ENCODE results near the gene DSCAM. TPM values are rescaled to one million over a fixed set of nuclear protein-coding genes. Genes with fewer than 3 reads are reported as not detected.

Gene DSCAM
- total and polyA plus RNA-seq, 4 donors, result 0.02 to 0.25 (median 0.09) TPM

- Histone ChIP-seq H3K27me3 (ENCODE audit: control insufficient read depth in 3 of 3, insufficient read depth in 3 of 3, low read length in 2 of 3) (no peaks in the 10 kb centered on the region), H3K9ac (ENCODE audit: insufficient read depth in 1 of 2, low read length in 2 of 2) (no peak overlapping the region), H3K36me3 (ENCODE audit: control insufficient read depth in 4 of 4, insufficient read depth in 4 of 4, low read length in 4 of 4) (no peaks in the 10 kb centered on the region), H3K27ac (ENCODE audit: low read depth in 1 of 2, low read length in 1 of 2) (no peak overlapping the region), H3K4me3 (no peak overlapping the region), H3K9me3 (ENCODE audit: control insufficient read depth in 4 of 4, insufficient read depth in 3 of 4, low read length in 3 of 4) (peaks cover 0 to 7% (median 0%) of the 10 kb centered on the region in 4 donors), H3K4me1 (ENCODE audit: control insufficient read depth in 5 of 5, insufficient read depth in 5 of 5, low read length in 5 of 5) (no peaks in the 10 kb centered on the region)
- DNase-seq (no peak), ATAC-seq (ENCODE audit: insufficient read depth, low FRiP score) (no peak)
- 89 to 93% methylated on average over 7 of the region's 7 CpGs for WGBS, 2 donors
- no peak for TF ChIP-seq CTCF (IDR thresholded peaks at IDR 0.05; ENCODE audit: control extremely low read depth, extremely low read depth)
Observed at GRCh38 chr21:40809673-40810197, 37.2 kb downstream of the DSCAM start.

- WGBS, 2 donors, result 58 to 79% methylated on average over 3 of the region's 3 CpGs
- no peak overlapping the region for H3K27ac ChIP-seq (ENCODE audit: low read depth in 1 of 2, low read length in 1 of 2)
- no peak for ATAC-seq (ENCODE audit: insufficient read depth, low FRiP score)
Observed at GRCh38 chr21:40803101-40803500, 43.9 kb downstream of the DSCAM start.

GRCh38 chr21:40800126-40800525, 46.8 kb downstream of the DSCAM start:
- H3K27ac ChIP-seq (ENCODE audit: low read depth in 1 of 2, low read length in 1 of 2), result no peak overlapping the region
- H3K4me1 ChIP-seq (ENCODE audit: control insufficient read depth in 5 of 5, insufficient read depth in 5 of 5, low read length in 5 of 5), result no peaks in the 10 kb centered on the region
- peaks cover 0 to 16% (median 12%) of the 10 kb centered on the region in 4 donors for H3K9me3 ChIP-seq (ENCODE audit: control insufficient read depth in 4 of 4, insufficient read depth in 3 of 4, low read length in 3 of 4)
- DNase-seq (no peak), ATAC-seq (ENCODE audit: insufficient read depth, low FRiP score) (no peak)
- no peak for TF ChIP-seq CTCF (IDR thresholded peaks at IDR 0.05; ENCODE audit: control extremely low read depth, extremely low read depth)
- 76 to 92% methylated on average over 1 of the region's 1 CpG for WGBS, 2 donors
- no peaks in the 10 kb centered on the region for H3K36me3 ChIP-seq (ENCODE audit: control insufficient read depth in 4 of 4, insufficient read depth in 4 of 4, low read length in 4 of 4)
- no peaks in the 10 kb centered on the region for H3K27me3 ChIP-seq (ENCODE audit: control insufficient read depth in 3 of 3, insufficient read depth in 3 of 3, low read length in 2 of 3)
- H3K9ac ChIP-seq (ENCODE audit: insufficient read depth in 1 of 2, low read length in 2 of 2), result no peak overlapping the region
- H3K4me3 ChIP-seq, result no peak overlapping the region

More at GRCh38 chr21:40803101-40803500, 43.9 kb downstream of the DSCAM start:
- Histone ChIP-seq H3K9ac (ENCODE audit: insufficient read depth in 1 of 2, low read length in 2 of 2) (no peak overlapping the region), H3K27me3 (ENCODE audit: control insufficient read depth in 3 of 3, insufficient read depth in 3 of 3, low read length in 2 of 3) (no peaks in the 10 kb centered on the region), H3K4me1 (ENCODE audit: control insufficient read depth in 5 of 5, insufficient read depth in 5 of 5, low read length in 5 of 5) (no peaks in the 10 kb centered on the region), H3K9me3 (ENCODE audit: control insufficient read depth in 4 of 4, insufficient read depth in 3 of 4, low read length in 3 of 4) (peaks cover 0 to 17% (median 13%) of the 10 kb centered on the region in 4 donors), H3K36me3 (ENCODE audit: control insufficient read depth in 4 of 4, insufficient read depth in 4 of 4, low read length in 4 of 4) (no peaks in the 10 kb centered on the region), H3K4me3 (no peak overlapping the region)
- DNase-seq, result no peak
- no peak for TF ChIP-seq CTCF (IDR thresholded peaks at IDR 0.05; ENCODE audit: control extremely low read depth, extremely low read depth)

GRCh38 chr21:40797891-40798290, 49.1 kb downstream of the DSCAM start:
- no peaks in the 10 kb centered on the region for H3K36me3 ChIP-seq (ENCODE audit: control insufficient read depth in 4 of 4, insufficient read depth in 4 of 4, low read length in 4 of 4)
- no peak overlapping the region for H3K9ac ChIP-seq (ENCODE audit: insufficient read depth in 1 of 2, low read length in 2 of 2)
- H3K9me3 ChIP-seq (ENCODE audit: control insufficient read depth in 4 of 4, insufficient read depth in 3 of 4, low read length in 3 of 4), result peaks cover 0 to 16% (median 10%) of the 10 kb centered on the region in 4 donors
- H3K27ac ChIP-seq (ENCODE audit: low read depth in 1 of 2, low read length in 1 of 2), result no peak overlapping the region
- WGBS, 2 donors, result 89% methylated on average over 2 of the region's 2 CpGs
- ATAC-seq (ENCODE audit: insufficient read depth, low FRiP score), result no peak
- no peaks in the 10 kb centered on the region for H3K27me3 ChIP-seq (ENCODE audit: control insufficient read depth in 3 of 3, insufficient read depth in 3 of 3, low read length in 2 of 3)
- DNase-seq, result no peak
- no peak overlapping the region for H3K4me3 ChIP-seq
- H3K4me1 ChIP-seq (ENCODE audit: control insufficient read depth in 5 of 5, insufficient read depth in 5 of 5, low read length in 5 of 5), result peaks cover 0 to 2% (median 0%) of the 10 kb centered on the region in 5 donors
- no peak for TF ChIP-seq CTCF (IDR thresholded peaks at IDR 0.05; ENCODE audit: control extremely low read depth, extremely low read depth)

All from lung (tissue), 12 donors.